Non-pigmented ciliary epithelial cell (primary cell): ENCODE results near the gene SARNP.

Experiments used
- DNase-seq: peaks from one replicate; pipeline ENCODE4 v3.0.0-alpha.2; 2010; ENCODE audit warnings: low read depth

SARNP gene

GRCh38 chr12:55707841-55708694, 109.5 kb downstream of the SARNP start, which contains the start of gene ITGA7:
ITGA7 (minus strand) TSS chr12:55707904; CDS start chr12:55707682, 222 bp downstream.
- no peak for DNase-seq
